Raji (cell line): ENCODE measurements around the gene RNF113B.

Source experiments
- POLR2A ChIP-seq: IDR thresholded peaks from 2 replicates; pipeline ENCODE4 v1.6.1; 2011; ENCODE audit warnings: low read depth, low read length, control low read depth; ENCODE audit not compliant: insufficient read depth

Gene RNF113B

DNA sequence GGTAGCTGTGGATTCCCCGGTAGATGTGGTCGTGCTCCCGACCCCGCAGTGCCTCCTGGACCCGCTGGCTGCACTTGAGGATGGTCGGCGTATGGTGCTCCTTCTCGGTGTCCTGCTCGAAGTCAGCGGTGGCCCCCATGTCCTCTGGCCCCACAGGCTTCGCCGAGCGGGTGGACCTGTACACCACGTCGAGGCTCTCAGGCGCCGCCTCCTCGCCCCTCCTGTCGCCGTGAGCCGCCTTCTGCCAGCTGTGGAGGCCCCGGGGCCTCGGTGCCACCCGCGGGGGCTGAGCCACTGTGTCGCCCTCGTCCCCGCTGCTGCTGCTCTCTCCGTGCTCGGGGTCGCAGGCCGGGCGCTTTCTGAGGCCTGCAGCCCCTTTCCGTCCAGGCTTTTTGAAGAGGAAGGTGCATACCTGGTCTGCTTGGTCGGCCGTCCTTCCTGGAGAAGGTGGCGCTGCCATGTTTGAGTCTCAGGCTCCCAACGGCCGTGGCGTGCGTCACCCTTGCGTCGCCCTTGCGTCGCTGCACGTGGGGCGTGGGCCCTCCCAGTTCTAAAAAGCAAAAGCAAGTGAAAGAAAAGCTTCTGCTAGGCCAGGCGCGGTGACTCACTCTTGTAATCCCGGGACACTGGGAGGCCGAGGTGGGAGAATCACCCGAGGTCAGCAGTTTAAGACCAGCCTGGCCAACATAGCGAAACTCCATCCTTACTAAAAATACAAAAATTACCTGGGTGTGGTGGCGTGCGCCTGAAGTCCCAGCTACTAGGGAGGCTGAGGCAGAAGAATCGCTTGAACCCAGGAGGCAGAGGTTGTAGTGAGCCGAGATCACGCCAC is at the start of gene RNF113B:
RNF113B (minus strand) TSS at position 493 of the 832 bp plus-strand sequence; CDS start at position 460, 33 bp downstream.
- TF ChIP-seq POLR2A = no peak

DNA sequence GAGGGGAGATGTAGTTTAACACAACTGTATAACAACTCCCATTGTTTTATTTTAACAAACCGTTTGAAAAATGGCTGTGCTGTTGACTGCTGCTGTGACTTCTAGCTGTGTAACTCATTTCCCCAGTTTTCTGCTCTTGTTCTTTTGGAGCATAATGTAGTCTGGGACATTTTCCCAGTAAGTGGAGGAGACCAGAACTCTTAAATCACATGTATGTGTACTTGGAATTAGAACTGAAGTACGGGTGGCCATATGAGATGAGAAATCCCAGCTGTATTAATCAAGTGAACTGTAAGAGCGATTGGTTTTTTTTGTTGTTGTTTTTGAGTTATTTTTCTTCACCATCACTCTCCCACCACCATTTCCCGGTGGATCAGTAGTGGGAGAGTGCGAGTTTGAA is 49.4 kb upstream of the RNF113B start:
- no peak for TF ChIP-seq POLR2A

- no peak for TF ChIP-seq POLR2A
Measured at GRCh38 chr13:98225036-98225940, 48.2 kb upstream of the RNF113B start.

- no peak for TF ChIP-seq POLR2A
Measured at GRCh38 chr13:98224557-98224956, 47.5 kb upstream of the RNF113B start.

- TF ChIP-seq POLR2A = no peak
Measured at GRCh38 chr13:98223741-98224140, 46.7 kb upstream of the RNF113B start.

GRCh38 chr13:98222816-98223215 is 45.7 kb upstream of the RNF113B start:
- TF ChIP-seq POLR2A = no peak

DNA sequence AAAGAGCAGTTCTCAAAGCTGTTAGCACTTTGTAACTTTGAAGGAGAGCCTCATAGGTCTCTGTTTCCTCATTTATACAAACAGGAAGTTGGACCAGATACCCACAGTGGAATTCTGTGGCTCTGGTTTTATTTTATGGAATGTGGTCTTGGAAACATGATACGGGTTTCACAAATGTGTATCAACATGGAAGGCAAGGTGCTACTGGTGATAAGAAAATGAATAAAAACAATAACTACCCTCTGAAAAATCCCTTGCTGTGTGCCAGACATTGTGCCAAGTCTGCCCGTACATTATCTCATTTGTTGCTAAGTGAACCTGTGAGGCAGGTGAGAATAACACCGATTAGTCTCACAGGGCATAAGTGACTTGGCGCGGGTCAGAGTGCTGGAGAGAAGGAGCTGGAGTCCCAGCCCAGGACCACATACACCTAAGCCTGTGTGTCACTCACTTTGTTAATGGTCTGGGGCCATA is 45.0 kb upstream of the RNF113B start:
- TF ChIP-seq POLR2A = no peak

DNA sequence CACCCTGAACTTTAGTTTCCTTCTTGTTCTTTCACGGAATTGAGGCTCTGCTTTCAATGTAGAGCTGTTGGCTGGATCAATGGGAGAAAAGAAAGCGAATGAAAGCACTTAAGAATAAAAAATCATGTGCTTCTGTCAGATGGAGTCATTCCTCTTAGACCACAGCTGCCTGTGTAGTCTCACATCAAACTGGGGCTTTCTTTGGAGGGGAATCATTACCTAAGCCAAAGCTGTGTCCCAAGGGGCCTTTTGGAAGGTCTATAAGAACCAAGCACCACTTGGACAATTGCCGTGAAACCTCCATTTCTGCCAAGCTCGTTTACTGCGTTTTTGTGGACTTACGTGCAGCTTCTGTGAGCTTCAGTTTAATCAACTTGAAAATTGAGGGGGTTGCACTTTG is 44.2 kb upstream of the RNF113B start:
- TF ChIP-seq POLR2A = no peak

DNA sequence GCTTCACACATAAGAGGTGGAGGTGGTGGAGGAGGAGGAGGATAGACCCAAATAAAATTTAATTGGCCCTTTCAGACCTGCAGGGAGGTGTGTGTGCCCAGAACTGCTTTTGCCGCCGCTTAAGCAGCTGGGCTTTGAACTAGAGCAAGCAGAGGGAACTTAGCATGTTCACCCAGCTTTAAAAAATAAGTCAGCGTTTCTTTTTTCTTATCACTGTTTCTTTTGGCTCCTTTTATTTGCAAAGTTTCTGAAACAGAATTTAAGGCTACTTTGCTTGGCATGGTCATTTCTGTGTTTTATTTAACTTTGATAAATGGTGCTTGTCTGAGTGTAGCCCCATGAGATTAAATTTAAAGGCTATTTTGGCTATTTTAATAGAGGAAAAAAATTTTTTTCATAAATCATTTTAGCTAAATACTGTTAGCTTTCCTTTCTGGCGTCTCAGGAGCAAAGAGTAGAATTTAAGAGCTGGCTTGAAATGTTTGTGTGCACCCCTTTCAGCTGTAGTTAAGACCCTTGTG is 43.3 kb upstream of the RNF113B start:
- TF ChIP-seq POLR2A = no peak

GRCh38 chr13:98219685-98220084 is 42.6 kb upstream of the RNF113B start:
- TF ChIP-seq POLR2A = no peak

DNA sequence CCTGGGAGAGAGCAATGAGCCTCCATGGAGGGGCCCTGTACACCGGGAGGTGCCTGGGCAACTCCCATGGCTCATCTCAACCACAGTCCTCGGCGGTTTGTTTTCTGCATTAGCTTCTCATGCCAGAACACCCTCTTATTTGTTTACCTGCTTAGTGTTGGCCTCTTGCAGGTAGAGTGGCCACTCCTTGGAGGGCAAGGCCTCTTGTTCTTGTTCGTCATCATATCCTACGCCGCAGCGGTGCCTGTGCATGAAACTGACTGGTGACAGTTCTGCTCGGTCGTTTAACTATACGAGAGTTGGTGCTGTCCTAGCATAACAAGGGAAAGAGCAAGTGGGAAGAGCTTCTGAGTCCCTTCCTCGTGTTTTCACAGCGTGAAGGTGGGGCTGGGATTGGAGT is 40.5 kb upstream of the RNF113B start:
- no peak for TF ChIP-seq POLR2A

DNA sequence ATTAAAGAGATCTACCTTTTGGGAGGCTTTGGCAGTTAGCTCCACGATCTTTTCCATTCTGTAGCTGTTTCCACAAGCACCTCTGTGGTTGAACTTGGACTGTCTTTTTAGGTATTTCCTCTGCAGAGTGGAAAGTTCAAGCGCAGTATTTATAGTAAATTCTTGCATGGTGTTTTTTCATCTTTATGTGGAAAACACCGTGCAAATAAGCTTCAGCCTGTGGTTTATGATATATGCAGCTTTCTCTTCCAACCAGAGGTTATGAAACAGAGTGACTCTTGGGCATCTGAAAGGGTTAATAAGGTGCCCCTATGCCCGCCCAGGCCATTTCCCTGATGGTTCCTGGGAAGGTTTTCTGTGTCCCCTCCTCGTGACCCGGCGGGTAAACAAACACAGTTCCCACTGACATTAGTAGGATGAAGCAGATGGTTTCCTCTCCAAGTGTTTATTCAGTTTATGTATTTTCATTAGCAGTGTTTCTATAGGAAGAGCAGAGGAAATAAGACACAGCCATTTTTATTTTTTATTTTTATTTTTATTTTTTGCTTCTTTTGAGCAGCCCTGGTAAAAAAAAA is 39.7 kb upstream of the RNF113B start:
- no peak for TF ChIP-seq POLR2A

DNA sequence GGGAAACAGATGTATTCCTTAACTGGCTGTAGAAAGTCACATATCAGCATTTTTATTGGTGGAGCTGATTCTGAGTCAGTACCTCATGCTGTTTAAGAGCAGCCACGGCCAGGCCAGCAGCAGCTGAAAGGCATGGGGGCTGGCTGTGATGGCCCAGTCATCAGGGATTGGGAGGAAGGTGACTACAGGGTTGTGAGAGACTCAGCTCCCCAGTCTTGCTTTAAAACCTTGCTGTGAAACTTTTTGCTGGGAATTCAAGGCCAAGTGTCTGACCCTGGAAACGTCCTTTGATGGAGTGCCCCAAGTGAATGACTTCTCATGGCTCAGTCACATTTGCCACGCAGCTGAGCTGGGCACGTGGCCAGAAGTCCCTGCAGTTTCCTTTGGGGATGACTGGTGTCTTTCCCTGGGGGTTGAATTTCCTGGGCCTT is 39.1 kb upstream of the RNF113B start:
- no peak for TF ChIP-seq POLR2A

DNA sequence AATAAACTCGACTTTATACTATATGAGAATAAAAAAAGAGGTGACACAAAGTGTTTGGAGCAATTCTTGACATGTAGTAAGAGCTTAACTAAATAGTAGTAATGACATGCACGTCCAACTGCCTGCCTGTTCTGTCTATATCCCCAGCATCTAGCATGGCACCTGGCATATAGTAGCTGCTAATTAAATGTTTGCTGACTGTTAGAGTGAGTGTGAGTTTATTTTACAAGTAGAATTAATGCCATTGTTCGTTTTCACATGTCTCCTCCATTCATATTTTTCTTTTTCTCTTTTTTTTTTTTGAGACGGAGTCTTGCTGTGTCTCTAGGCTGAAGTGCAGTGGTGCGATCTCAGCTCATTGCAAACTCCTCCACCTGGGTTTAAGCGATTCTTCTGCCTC is 38.4 kb upstream of the RNF113B start:
- TF ChIP-seq POLR2A = no peak

GRCh38 chr13:98214707-98215106 is 37.6 kb upstream of the RNF113B start:
- no peak for TF ChIP-seq POLR2A

GRCh38 chr13:98214008-98214643 is 37.1 kb upstream of the RNF113B start:
- TF ChIP-seq POLR2A = no peak
